ENCODE data around the gene CCDC158.

DNA sequence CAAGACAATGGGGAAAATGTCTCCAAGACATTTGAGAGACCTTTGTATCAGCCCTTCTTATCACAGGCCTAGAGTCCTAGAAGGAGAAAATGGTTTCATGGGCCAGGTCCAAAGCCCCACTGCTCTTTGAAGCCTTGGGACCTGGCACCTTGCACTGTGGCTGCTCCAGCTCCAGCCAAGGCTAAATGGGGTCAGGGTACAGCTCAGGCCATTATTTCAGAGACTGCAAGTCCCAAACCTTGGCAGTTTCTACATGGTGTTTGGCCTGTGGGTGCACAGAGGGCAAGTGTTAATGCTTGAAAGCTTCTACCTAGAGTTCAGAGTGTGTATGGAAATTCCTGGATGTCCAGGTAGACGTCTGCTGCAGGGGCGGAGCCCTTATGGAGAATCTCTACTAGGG lies 42.6 kb upstream of the CCDC158 start:
- TF ChIP-seq YY1 (IDR thresholded peaks at IDR 0.05; ENCODE audit: insufficient read depth, insufficient read length) (no peak), ZNF274 (IDR thresholded peaks at IDR 0.05; ENCODE audit: low read depth, low read length) (no peak), SUZ12 (IDR thresholded peaks at IDR 0.05; ENCODE audit: extremely low read depth, insufficient read depth, insufficient read length) (no peak)
